Mesenchymal stem cell (in vitro differentiated cells and primary cell): ENCODE data around the gene FBXO48.
"Not testable (repeated sequence)": the region's sequence is repeated elsewhere in the genome, so short reads cannot be mapped to it uniquely, and the experiment has no call there.

Experiments
- DNase-seq: peaks from one replicate; pipeline ENCODE4 v3.0.0-alpha.2; 2013
- H2AFZ ChIP-seq: one replicate; pipeline ENCODE4 v1.6.1; 2013; ENCODE audit warnings: low read depth, mild to moderate bottlenecking, control low read depth, inconsistent platforms, low read length, moderate library complexity
- H2AK5ac ChIP-seq: 2 replicates; pipeline ENCODE4 v1.6.1; 2013; ENCODE audit warnings: low read length, moderate library complexity, mild to moderate bottlenecking, inconsistent platforms; ENCODE audit not compliant: severe bottlenecking
- H2BK120ac ChIP-seq: one replicate; pipeline ENCODE4 v1.6.1; 2013; ENCODE audit warnings: low read depth, mild to moderate bottlenecking, inconsistent platforms, low read length, moderate library complexity
- H2BK12ac ChIP-seq, 2 experiments: one replicate each; pipeline ENCODE4 v1.6.1; 2013; ENCODE audit warnings: inconsistent platforms in 2 of 2, low read length in 2 of 2, mild to moderate bottlenecking in 2 of 2, moderate library complexity in 2 of 2, control low read depth in 1 of 2
- H2BK15ac ChIP-seq: one replicate; pipeline ENCODE4 v1.6.1; 2013; ENCODE audit warnings: mild to moderate bottlenecking, low read depth, inconsistent platforms; ENCODE audit not compliant: poor library complexity, severe bottlenecking
- H2BK5ac ChIP-seq: 2 replicates; pipeline ENCODE4 v1.6.1; 2013; ENCODE audit warnings: low read depth, mild to moderate bottlenecking, low read length, control low read depth, inconsistent platforms; ENCODE audit not compliant: poor library complexity, severe bottlenecking
- H3K14ac ChIP-seq, 2 experiments: one replicate each; pipeline ENCODE4 v1.6.1; 2013; ENCODE audit warnings: inconsistent platforms in 2 of 2, low read length in 2 of 2, control low read depth in 1 of 2, mild to moderate bottlenecking in 1 of 2, moderate library complexity in 1 of 2
- H3K18ac ChIP-seq, 2 experiments: one replicate each; pipeline ENCODE4 v1.6.1; 2013; ENCODE audit warnings: inconsistent platforms in 2 of 2, low read length in 2 of 2, control low read depth in 1 of 2, low read depth in 1 of 2, mild to moderate bottlenecking in 1 of 2
- H3K23ac ChIP-seq, 2 experiments: one replicate each; pipeline ENCODE4 v1.6.1; 2013; ENCODE audit warnings: inconsistent platforms in 2 of 2, low read length in 2 of 2, mild to moderate bottlenecking in 2 of 2, moderate library complexity in 2 of 2, control low read depth in 1 of 2
- H3K27ac ChIP-seq: 2 replicates; pipeline ENCODE4 v1.5.1; 2013; ENCODE audit warnings: mild to moderate bottlenecking, moderate library complexity, low read length, control low read depth, inconsistent platforms; ENCODE audit not compliant: poor library complexity, severe bottlenecking
- H3K27me3 ChIP-seq, 2 experiments: 2 replicates each; pipeline versions ENCODE4 v1.6.1 to v1.7.0; 2013; ENCODE audit warnings: low read length in 2 of 2, mild to moderate bottlenecking in 2 of 2, moderate library complexity in 2 of 2, control low read depth in 1 of 2, inconsistent platforms in 1 of 2; ENCODE audit not compliant: control insufficient read depth in 1 of 2, insufficient read depth in 1 of 2
- H3K36me3 ChIP-seq, 2 experiments: 2 replicates each; pipeline versions ENCODE4 v1.6.1 to v1.7.0; 2013; ENCODE audit warnings: low read length in 2 of 2, control low read depth in 1 of 2, inconsistent platforms in 1 of 2, low read depth in 1 of 2, mild to moderate bottlenecking in 1 of 2; ENCODE audit not compliant: insufficient read depth in 2 of 2, control insufficient read depth in 1 of 2
- H3K4ac ChIP-seq, 2 experiments: one replicate each; pipeline ENCODE4 v1.6.1; 2013; ENCODE audit warnings: inconsistent platforms in 2 of 2, low read length in 2 of 2, mild to moderate bottlenecking in 2 of 2, moderate library complexity in 2 of 2, control low read depth in 1 of 2, low read depth in 1 of 2
- H3K4me1 ChIP-seq: 2 replicates; pipeline ENCODE4 v1.6.1; 2013; ENCODE audit warnings: low read depth, low read length, control low read depth; ENCODE audit not compliant: control insufficient read depth, insufficient read depth
- H3K4me2 ChIP-seq: 2 replicates; pipeline ENCODE4 v1.6.1; 2013; ENCODE audit warnings: low read length, mild to moderate bottlenecking, inconsistent platforms; ENCODE audit not compliant: poor library complexity, severe bottlenecking
- H3K4me3 ChIP-seq, 2 experiments: 2 replicates each; pipeline versions ENCODE4 v1.5.1 to v1.7.0; 2013; ENCODE audit warnings: low read length in 2 of 2, mild to moderate bottlenecking in 2 of 2, control low read depth in 1 of 2, low read depth in 1 of 2; ENCODE audit not compliant: insufficient read depth in 1 of 2
- H3K79me1 ChIP-seq: replicated peaks from 2 replicates; pipeline ENCODE4 v1.6.1; 2013; ENCODE audit warnings: mild to moderate bottlenecking, control low read depth, low read length, inconsistent platforms; ENCODE audit not compliant: poor library complexity, severe bottlenecking
- H3K9ac ChIP-seq: 2 replicates; pipeline ENCODE4 v1.7.0; 2013; ENCODE audit warnings: mild to moderate bottlenecking, low read length, moderate library complexity
- H3K9me3 ChIP-seq: 2 replicates; pipeline ENCODE4 v1.7.0; 2013; ENCODE audit warnings: mild to moderate bottlenecking, low read length; ENCODE audit not compliant: control insufficient read depth
- H4K8ac ChIP-seq: one replicate; pipeline ENCODE4 v1.6.1; 2013; ENCODE audit warnings: inconsistent platforms, mild to moderate bottlenecking, low read length, moderate library complexity
- H4K91ac ChIP-seq: one replicate; pipeline ENCODE4 v1.6.1; 2013; ENCODE audit warnings: mild to moderate bottlenecking, low read length, inconsistent platforms
- WGBS: methylation state at CpG from one replicate; pipeline ENCODE4 v1.1.7; 2013; ENCODE audit warnings: mixed read lengths; 5-methylcytosine and 5-hydroxymethylcytosine counted together

Gene FBXO48

DNA sequence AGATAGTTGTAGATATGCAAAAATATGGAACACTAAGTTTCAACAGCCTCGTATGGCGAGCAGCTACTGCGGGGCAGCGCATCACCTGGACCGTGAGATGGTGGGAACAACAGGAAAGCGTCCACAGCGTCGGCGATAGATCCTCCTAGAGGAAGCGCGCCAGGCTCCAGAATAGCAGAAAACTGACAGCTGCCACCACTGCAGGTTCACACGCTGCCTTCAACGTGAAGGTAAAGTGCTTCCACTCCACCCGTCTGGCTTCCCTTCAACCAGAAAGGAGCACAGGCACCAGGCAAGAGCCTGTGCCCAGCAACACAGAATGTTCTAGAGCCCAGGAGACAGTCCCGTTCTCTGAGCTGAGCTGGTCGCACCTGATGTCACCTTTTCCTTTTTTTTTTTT lies 20.0 kb downstream of the FBXO48 start:
- no peak overlapping the region for H2BK120ac ChIP-seq
- no peak overlapping the region for H2BK12ac ChIP-seq
- H3K18ac ChIP-seq, result no peak overlapping the region
- 90% methylated on average over 16 of the region's 16 CpGs for WGBS
- no peak overlapping the region for H2AK5ac ChIP-seq
- no peak overlapping the region for H2AFZ ChIP-seq
- no peaks in the 10 kb centered on the region for H3K9me3 ChIP-seq
- peaks cover 0 to 8% of the 10 kb centered on the region in 2 experiments for H3K27me3 ChIP-seq
- no peak overlapping the region for H2BK15ac ChIP-seq
- H3K4me1 ChIP-seq, result no peaks in the 10 kb centered on the region
- no peak overlapping the region for H4K8ac ChIP-seq
- no peak overlapping the region for H4K91ac ChIP-seq
- H3K36me3 ChIP-seq, result no peaks in the 10 kb centered on the region
- no peak overlapping the region for H3K23ac ChIP-seq
- H3K4ac ChIP-seq, result no peak overlapping the region
- DNase-seq, result no peak
- no peak overlapping the region for H2BK5ac ChIP-seq
- H3K14ac ChIP-seq, result no peak overlapping the region
- no peak overlapping the region for H3K4me2 ChIP-seq
- no peak overlapping the region for H3K4me3 ChIP-seq
- H3K9ac ChIP-seq, result no peak overlapping the region
- no peak overlapping the region for H3K27ac ChIP-seq
- no peaks in the 10 kb centered on the region for H3K79me1 ChIP-seq

- H2BK5ac ChIP-seq, H2BK12ac ChIP-seq, H2BK15ac ChIP-seq, H3K79me1 ChIP-seq, H3K27me3 ChIP-seq, H2AFZ ChIP-seq, H2BK120ac ChIP-seq, H3K27ac ChIP-seq, DNase-seq, H3K9ac ChIP-seq, H3K36me3 ChIP-seq, H3K4me1 ChIP-seq, H3K4me2 ChIP-seq, H2AK5ac ChIP-seq, H3K4ac ChIP-seq, H3K14ac ChIP-seq, H4K8ac ChIP-seq, H4K91ac ChIP-seq, H3K18ac ChIP-seq, H3K9me3 ChIP-seq, H3K4me3 ChIP-seq, H3K23ac ChIP-seq: not testable (repeated sequence)
- whole genome bisulfite sequencing, result 100% methylated on average over 1 of the region's 3 CpGs
Observed at GRCh38 chr2:68446425-68446824, 20.7 kb downstream of the FBXO48 start.

DNA sequence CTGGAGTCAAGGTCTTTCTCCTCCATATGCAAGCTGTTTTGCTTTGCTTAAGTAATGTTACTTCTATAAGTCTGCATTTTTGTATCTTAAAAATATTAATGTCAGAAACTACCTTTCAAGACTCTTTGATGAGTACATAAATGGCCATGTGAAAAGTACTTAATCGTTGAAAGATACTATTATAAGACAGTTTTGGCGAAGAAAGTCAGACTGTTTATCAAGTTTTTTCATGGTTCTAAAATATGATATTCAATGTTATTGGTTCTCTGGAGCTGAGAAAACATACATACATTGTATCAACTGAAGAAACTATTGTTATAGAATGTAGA lies 25.1 kb downstream of the FBXO48 start:
- Histone ChIP-seq H2BK15ac (no peak overlapping the region), H2AK5ac (no peak overlapping the region), H3K4me2 (no peak overlapping the region), H3K14ac (no peak overlapping the region), H4K91ac (no peak overlapping the region), H3K4ac (no peak overlapping the region), H3K79me1 (no peaks in the 10 kb centered on the region), H3K23ac (no peak overlapping the region), H3K4me3 (no peak overlapping the region), H3K4me1 (no peaks in the 10 kb centered on the region), H2BK12ac (no peak overlapping the region), H3K9me3 (no peaks in the 10 kb centered on the region), H3K27me3 (peaks cover 4 to 8% of the 10 kb centered on the region in 2 experiments), H3K27ac (no peak overlapping the region), H3K18ac (no peak overlapping the region), H2BK120ac (no peak overlapping the region), H4K8ac (no peak overlapping the region), H3K36me3 (no peaks in the 10 kb centered on the region), H2AFZ (no peak overlapping the region), H3K9ac (no peak overlapping the region), H2BK5ac (no peak overlapping the region)
- no peak for DNase-seq
- WGBS, result 80% methylated on average over 2 of the region's 2 CpGs

DNA sequence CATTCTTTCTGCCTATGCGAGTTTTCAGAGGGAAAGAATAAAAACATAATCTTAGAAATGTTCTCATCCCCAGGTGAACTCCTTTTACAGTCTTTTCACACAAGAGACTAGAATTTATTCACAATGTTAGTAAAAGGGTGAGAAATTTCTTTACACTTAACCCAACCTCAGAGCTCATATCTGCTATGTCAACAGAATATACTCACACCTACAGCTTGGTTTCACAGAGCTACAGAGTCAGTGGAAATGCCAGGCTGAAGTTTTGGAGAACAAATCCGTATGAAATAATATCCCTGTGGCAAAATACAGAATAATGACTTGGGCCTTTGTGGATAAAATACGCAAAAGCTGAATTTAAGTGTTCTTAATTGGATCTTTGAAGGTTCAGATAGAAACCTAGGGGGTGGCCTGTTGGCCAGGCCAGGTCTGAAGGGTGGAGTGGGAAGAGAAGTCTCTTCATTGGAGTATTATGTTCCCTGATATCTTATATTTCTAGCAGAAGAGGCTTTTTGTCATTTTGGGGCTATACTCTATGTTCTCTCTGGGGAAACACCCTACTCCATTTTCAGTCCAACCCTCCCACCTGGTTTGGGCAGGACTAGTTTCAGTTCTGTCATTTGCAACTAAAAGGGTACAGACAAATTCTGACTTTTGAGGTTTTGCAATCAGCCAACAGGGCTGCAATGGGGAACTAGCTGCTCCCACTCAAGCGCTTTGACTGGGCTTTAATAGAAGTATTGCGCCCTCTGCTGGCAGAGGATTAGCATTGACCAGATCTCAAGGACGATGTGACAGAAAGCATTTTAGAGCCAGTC lies 25.7 kb downstream of the FBXO48 start:
- no peak overlapping the region for H3K18ac ChIP-seq
- H3K14ac ChIP-seq, result no peak overlapping the region
- H2BK5ac ChIP-seq, result no peak overlapping the region
- H3K4me2 ChIP-seq, result no peak overlapping the region
- no peak overlapping the region for H2AK5ac ChIP-seq
- no peaks in the 10 kb centered on the region for H3K4me1 ChIP-seq
- H2BK120ac ChIP-seq, result no peak overlapping the region
- no peak overlapping the region for H4K91ac ChIP-seq
- H3K9ac ChIP-seq, result no peak overlapping the region
- no peak overlapping the region for H2BK12ac ChIP-seq
- no peaks in the 10 kb centered on the region for H3K9me3 ChIP-seq
- H3K23ac ChIP-seq, result no peak overlapping the region
- no peak overlapping the region for H4K8ac ChIP-seq
- WGBS, result 39% methylated on average over 5 of the region's 6 CpGs
- no peak overlapping the region for H3K4ac ChIP-seq
- no peak overlapping the region for H3K4me3 ChIP-seq
- H3K79me1 ChIP-seq, result no peaks in the 10 kb centered on the region
- H3K27ac ChIP-seq, result no peak overlapping the region
- DNase-seq, result peak; percentile 87
- no peaks in the 10 kb centered on the region for H3K36me3 ChIP-seq
- H2AFZ ChIP-seq, result no peak overlapping the region
- H3K27me3 ChIP-seq, result peaks cover 4 to 8% of the 10 kb centered on the region in 2 experiments
- no peak overlapping the region for H2BK15ac ChIP-seq
